NCI-H526 treated with DMSO at 0.1 percent for 48 hours (cell line): Measurements from ENCODE around the gene PODN.

Experiments used
- DNase-seq: peaks from one replicate; lab custom pipeline; 2025; lab: John Stamatoyannopoulos, UW

Gene PODN

DNA sequence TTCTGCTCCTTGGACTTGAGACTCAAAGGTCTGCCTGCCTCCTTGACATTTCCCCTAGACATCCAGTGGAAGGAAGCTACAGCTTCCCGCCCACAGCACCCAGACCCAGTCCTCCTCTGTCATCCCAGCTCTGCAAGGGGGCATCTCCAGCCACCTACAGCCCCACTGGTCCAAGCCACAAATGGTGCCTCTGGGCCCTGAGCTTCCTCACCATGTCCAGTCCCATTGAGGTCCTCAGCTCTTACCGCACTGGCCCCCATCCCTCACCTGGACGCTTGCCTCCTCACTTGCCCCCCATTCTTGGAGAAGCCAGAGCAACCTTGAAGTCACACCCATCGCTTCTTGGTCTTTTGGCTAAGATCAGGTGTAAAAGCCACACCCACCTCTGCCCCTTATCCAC is 13.2 kb downstream of the PODN start:
- no peak for DNase-seq

DNA sequence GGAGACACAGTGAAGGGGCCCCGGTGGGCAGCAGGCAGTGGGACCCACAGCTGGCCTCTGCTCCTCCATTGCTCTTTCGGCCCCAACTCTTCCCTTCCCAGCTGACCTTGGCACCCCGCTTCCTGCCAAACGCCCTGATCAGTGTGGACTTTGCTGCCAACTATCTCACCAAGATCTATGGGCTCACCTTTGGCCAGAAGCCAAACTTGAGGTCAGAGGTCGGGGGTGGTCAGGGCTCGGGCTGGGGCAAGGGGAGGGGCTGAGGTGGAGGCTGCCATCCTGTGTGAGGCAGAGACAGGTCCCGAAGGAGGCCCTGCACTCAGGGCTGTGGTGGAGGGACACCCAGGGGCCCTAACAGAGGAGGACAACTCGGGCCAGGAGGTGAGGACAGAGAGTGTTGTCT is 13.7 kb downstream of the PODN start:
- DNase-seq = no peak

DNA sequence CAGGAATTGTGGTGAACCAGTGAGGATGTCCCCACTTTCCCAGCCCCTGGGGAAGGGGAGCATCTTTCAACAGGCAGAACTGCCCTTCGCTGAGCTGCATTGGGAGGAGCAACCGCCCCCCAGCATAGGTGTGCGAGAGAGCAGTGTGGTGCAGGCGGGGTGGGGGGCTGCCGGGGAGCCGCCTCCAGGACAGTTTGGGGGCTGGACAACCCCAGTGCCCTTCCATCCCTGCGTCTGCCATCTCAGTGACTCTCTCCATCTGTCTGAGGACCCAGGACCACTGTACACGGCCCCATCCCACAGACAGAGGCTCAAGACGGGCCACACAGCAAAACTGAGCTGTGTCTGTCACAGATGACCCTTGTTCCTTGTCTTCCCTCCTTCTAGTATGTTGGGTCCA is 14.2 kb downstream of the PODN start:
- no peak for DNase-seq

DNA sequence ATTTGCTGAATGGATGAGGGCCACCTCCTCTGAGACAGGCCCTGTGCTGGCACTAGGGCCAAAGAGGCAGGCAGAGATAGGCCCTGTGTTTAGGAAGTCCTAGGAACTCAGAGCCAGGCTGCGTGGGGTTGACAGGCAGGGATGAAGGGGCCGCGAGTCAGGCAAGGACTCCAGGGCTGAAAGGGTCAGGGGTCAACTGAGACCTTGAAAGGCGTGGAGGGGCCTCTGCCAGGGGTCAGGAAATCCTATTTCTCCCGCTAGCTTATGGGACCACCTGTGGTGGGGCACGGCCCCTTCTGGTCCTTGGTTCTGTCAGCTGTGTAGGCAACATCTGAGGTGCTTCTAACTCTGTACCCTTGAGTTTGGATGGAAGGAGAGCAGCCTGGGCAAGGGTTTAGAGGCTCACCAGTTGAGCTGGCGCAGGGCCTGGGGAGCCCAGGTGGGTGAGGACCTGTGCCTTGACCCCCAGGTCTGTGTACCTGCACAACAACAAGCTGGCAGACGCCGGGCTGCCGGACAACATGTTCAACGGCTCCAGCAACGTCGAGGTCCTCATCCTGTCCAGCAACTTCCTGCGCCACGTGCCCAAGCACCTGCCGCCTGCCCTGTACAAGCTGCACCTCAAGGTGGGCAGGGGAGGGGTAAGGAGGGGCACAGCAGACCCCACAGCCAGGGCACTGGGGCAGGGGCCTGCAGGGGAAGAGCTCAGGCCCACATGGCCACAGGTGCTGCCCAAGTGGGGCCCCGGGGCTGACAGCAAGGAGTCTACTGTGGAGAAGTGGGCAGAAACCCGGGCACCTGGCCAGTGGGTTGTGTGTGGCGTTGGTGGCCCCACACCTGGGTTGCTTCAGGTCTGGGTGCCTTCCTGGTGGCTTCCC is 14.9 kb downstream of the PODN start:
- DNase-seq = no peak

DNA sequence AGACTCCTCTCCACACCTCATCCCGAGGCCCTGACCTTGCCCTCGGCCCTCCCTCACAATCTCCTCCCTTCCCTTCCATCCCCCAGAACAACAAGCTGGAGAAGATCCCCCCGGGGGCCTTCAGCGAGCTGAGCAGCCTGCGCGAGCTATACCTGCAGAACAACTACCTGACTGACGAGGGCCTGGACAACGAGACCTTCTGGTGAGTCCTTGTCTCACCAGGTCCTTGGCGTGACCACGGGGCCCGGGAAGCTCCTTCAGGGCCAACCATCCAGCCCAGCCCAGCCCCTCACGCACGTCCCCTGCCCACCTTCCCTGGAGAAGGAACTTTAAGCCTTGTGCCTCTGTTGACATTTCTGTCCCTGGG is 15.6 kb downstream of the PODN start:
- DNase-seq = no peak

DNA sequence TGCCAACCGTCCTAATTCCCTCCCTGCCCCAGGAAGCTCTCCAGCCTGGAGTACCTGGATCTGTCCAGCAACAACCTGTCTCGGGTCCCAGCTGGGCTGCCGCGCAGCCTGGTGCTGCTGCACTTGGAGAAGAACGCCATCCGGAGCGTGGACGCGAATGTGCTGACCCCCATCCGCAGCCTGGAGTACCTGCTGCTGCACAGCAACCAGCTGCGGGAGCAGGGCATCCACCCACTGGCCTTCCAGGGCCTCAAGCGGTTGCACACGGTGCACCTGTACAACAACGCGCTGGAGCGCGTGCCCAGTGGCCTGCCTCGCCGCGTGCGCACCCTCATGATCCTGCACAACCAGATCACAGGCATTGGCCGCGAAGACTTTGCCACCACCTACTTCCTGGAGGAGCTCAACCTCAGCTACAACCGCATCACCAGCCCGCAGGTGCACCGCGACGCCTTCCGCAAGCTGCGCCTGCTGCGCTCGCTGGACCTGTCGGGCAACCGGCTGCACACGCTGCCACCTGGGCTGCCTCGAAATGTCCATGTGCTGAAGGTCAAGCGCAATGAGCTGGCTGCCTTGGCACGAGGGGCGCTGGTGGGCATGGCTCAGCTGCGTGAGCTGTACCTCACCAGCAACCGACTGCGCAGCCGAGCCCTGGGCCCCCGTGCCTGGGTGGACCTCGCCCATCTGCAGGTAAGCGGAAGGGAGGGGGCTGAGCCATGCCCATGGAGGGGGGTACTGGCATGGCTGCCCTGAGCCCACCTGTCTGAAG is 16.5 kb downstream of the PODN start:
- no peak for DNase-seq

DNA sequence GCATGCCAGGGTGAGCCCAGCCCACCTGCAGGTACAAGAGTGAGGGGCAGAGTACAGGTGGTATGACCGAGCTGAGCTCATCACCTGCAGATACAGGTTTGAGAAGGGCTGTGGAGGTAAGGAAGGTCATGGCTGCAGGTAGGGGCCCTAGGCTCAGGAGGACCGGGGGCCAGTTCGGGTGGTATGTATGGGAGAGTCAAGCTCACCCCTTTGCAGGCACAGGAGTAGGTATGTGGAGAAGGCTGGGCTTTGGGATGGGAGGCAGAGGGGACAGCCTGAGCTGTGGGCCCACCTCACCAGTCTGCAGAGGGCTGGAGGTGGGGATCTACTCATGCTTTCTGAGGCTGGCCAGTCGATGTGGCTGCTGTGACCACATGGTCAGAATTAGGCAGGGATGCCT is 17.2 kb downstream of the PODN start:
- no peak for DNase-seq

DNA sequence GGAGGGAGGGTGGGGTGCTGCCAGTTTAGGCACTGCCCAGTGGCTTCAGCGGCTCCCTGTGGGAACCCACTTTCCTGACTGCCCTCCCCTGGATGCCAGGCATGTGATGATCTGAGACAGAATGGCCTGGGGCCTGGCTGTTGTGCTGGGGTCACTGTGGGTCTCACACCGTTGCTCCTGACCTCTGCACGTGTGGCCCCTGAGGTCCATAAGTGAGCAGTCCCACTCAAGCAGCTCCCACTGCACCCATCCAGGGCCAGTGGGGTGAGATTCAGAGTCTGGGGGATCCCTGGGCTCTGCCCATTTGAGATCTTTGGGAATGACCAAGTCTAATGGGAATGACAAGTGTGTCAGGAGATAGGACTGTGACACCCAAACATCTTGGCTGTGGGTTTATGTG is 18.0 kb downstream of the PODN start:
- no peak for DNase-seq

DNA sequence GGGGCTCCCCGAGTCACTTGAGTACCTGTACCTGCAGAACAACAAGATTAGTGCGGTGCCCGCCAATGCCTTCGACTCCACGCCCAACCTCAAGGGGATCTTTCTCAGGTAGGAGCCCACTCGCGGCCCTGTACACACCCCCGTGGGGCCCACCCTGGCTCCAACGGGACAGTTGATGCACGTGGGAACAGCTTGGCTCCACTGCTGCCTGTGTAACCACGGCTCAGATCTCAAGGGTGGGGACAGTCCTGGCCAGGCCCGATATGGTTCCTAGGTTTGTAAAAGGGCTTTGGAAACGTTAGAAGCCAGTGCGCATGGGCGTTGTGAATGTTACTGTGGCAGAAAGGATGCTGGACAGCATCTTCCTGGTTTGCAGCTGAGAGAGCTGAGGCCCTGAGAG is 18.8 kb downstream of the PODN start:
- no peak for DNase-seq

DNA sequence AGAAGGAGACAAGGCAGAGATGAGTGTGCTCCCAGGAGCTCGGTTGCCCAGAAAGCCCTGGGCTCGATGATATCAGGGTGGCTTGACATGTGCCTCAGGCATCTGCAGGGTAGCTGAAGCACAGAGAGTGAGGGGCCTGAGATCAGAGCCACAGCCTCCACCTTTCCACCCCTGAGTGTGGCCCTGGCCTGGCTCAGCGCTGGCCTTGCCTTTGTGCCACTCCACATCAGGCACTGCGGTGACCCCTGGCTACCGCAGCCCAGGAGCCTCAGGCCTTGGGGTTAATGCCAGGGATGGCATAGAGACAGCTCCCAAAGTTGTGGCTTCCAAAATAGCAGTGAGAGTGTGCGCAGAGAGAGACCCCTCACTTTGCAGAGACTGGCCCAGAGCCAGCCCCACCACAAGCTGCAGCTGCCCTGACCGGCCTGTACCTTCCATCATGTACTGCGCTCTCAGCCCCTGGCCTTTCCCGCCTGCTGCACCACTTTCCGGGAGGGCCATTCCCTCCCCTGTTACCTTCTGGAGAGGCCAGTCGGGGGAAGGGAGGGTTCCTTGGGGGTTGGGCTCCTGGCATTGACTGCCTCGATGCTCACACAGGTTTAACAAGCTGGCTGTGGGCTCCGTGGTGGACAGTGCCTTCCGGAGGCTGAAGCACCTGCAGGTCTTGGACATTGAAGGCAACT is 19.5 kb downstream of the PODN start:
- DNase-seq = no peak

DNA sequence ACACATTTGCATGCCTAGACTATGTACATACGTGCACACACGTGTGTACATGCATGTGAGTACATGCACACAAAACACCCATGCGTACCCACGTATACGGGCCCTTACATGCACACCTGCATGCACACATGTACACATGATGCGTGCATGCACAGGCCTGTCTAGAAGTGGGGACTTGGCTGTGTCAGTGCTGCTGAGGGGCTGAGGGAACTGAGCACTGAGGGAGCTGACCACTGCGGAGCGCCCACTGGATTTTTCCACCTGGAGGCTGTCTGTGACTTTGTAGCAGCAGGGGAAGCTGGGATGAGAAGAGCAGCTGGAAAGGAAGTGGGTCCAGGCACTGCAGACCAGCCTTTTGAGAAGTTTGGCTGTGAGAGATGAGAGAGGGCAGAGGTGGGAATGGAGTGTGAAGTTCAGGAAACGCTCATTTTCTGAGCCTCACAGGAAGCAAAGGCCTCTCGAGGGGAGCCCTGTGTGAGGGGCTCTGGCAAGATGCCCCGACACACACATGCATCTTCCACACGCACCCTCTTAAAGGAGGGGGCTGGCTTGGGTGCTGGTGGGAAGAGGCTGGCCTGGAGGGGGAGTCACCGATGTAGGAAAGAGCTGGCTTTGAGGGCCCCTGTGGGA is 20.9 kb downstream of the PODN start:
- DNase-seq = no peak

DNA sequence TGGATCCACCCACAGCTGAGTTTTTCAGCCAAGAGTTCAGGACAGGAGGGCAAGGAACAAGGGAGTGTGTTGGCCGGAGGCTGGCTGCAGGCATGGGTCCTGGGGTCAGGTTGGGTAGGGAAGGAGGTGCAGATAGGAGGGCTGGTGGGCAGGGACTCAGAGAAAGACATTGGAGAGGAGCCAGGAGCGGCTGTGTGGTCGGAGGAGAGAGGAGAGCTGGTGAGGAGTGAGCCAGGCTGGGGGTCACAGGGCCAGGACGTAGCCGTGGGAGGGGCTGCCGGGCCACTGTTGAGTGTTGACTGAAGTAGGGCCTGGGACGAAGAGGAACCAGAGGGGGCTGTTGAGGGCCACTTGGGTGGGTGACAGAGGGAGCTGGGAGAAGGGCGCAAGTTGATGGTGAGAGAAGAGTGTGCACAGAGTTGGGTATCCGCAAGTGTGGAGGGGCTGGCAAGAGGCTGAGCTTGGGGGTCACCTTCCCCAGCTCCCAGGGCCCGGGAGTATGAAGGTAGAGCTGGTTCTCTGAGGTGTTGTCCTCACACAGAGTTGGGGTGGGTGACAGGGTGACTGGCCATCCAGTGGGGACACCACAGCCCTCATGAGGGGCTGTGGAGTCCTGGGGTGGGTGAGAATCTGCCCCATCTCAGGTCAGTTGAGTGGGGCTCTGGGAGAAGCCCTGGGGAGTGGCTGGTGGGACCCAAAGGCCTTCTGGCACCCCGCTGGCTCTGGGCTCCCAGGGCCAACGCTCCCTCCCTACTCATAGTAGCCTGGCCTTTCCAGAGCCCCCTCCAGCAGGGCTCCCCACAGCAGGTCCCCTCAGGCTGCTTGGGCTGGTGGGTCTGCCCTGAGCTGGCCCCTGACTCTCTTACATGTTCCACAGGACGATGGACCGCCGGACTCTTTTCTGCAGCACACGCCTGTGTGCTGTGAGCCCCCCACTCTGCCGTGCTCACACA is 21.9 kb downstream of the PODN start:
- no peak for DNase-seq

DNA sequence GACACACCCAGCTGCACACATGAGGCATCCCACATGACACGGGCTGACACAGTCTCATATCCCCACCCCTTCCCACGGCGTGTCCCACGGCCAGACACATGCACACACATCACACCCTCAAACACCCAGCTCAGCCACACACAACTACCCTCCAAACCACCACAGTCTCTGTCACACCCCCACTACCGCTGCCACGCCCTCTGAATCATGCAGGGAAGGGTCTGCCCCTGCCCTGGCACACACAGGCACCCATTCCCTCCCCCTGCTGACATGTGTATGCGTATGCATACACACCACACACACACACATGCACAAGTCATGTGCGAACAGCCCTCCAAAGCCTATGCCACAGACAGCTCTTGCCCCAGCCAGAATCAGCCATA is 22.6 kb downstream of the PODN start:
- no peak for DNase-seq

DNA sequence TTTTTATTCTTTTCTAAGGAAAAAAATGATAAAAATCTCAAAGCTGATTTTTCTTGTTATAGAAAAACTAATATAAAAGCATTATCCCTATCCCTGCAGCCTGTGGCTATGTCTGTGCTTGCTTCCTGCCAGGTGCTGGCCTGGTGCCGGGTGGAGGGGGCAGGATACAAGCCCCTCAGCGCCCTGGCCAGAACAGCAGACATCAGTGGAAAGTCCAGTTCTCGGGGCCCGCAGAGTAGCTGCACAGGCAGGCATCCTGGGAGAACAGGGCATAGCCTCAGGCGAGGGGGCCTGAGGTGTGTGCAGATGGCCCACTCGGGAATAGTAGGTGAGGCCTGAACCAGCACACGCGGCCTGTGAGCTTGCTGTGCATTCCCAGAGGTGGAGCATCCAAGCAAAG is 23.4 kb downstream of the PODN start:
- DNase-seq = no peak

DNA sequence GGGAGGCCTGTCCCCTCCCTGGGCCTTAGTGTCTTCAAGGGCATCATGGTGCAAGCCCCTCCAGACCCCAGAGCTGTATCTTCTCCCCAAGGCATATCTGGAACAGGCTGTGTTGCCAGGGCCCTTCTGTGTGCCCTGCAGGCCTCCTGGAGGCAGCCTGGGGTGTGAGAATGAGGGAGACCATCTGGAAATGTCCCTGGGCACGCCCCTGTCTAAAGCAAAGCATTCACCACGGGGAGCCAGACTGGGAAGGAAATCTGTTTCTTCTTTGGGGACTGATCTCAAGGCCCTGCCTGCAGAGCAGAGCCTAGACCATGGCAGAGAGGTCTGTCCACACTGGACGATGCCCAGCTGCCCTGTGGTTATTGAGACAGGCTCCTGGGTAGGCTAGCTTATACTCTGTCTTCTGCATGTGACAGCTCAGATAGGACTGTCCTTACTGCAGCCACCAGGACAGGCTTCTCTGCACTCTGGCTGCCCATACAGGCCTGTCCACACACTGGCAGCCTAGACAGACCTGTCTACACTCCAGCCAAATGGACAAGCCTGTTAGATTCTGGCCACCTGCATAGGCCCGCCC is 24.6 kb downstream of the PODN start:
- no peak for DNase-seq

DNA sequence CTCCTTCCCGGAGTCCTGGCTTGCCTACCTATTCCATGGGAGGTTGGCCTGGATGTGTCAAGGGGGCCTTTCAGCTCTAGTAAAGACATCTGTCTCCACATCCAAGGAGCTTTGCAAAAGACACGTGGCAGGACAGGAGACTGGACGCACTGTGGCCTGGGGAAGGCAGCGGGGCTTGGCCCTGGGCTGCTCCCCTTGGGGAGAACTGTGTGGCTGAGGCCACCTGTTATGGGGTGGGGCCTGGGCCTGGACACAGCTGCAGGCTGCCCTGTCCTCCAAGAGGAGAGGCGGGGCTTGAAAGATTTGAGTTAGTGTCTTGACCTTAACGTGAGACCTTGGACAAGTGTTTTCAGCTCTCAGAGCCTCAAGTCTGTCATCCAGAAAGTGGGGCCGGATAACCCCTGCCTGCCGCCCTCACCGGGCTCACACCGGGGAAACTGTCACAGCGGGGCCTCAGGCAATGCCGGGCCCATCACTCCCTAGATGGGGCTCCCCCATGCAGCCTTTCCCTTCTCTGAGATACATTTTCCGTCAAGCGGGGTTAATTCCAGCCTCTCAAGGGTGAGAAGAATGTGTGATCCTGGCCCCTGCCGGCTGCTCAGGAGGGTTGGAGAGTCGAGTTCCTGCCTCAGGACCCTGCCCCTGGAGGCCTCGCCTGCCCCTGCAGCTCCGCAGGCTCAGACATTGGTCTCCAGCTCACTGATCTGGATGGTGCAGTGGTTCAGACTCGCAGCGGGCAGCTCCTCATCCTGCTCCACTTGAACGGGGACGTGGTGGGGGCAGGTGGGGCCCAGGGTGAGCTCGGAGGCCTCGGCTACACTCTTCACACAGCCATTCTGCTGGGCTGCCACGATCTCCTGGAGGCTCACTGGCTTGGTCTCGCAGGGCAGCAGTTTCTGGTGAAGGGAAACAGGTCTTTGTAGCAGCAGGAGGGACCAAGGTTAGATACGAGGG is 25.6 kb downstream of the PODN start:
- DNase-seq = no peak

DNA sequence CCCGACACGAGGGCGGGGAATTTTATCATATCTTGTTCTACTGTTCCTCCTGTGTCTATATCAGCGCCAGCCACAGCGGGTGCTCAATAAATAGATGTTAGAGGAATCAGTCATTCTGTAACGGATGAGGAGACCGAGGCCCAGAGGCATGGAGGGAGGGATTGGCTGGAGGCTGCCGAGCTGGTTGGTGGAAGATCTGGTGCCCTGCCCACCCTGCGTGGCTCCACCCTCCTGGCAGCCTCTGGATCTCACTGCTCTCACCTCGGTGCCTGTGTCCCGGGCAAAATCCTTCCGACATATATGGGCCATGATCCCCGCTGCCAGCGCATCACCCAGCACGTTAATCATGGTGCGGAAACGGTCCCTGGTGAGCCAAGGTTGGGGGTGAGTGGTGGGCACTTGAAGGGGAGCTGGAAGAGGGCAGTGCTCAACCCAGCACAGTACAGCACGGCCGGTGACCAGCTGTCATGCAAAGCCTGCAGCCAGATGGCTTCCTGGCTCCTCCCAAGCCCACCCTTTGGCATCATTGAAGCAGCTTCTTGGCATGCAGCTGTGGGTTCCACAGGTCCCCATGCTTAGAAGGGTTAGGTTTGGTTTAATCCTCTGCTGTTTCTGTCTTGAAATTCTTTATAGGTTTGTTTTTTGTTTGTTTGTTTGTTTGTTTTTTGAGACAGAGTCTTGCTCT is 26.7 kb downstream of the PODN start:
- no peak for DNase-seq

DNA sequence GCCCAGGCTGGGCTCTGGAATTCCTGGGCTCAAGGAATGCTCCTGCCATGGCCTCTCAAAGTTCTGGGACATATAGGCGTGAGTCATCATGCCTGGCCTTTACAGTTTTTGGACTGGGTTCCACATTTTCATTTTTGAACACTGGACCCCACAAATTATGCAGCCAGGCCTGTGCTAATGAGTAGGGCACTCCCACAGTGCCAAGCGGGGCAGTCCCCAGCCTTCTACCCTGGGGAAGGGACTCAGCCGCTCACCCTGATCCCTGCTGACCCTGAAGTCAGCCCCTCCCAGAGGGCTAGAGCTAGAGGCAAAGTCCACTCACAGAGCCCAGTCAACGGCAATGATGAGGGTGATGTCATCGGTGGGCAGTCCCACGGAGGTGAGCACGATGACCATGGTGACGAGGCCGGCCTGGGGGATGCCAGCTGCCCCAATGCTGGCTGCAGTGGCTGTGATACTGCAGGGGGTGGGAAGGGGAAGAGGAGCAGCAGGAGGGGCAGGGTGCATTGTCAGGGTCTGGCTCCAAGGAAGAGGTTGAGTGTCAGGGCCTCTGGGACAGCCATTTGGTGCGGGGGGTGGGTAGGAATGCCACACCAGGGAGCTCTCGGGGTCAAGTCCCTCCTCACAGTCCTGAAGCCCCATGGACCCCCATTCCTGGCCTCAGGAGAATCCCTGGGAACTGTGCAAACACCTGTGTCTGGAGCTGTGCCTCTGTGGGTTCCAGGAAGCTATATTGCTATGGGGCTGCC is 27.6 kb downstream of the PODN start:
- DNase-seq = no peak
